Tibial artery (tissue), 4 donors: ENCODE measurements around the gene GORAB.

Source experiments
- DNase-seq, 2 donors: peaks; one replicate each; pipeline ENCODE4 v3.0.0-alpha.2; 2019
- H3K27ac ChIP-seq, 2 donors: fragments of 200-600 bp; sonication (generic) in 1 of 2; 1 replicate in 1 of 2; 2 replicates in 1 of 2; pipeline ENCODE4 v1.5.1; 2018 to 2019; ENCODE audit warnings: mild to moderate bottlenecking in 1 of 2
- H3K27me3 ChIP-seq, 2 donors: fragments of 200-600 bp; sonication (generic) in 1 of 2; one replicate each; pipeline versions ENCODE4 v1.5.1 to v1.6.0; 2016 to 2019
- H3K36me3 ChIP-seq, 3 donors: fragments of 200-600 bp; sonication (generic) in 2 of 3; one replicate each; pipeline ENCODE4 v1.5.1; 2016 to 2019; ENCODE audit warnings: mild to moderate bottlenecking in 2 of 3
- H3K4me1 ChIP-seq, 4 donors: fragments of 200-600 bp; sonication (generic) in 2 of 4; 1 replicate in 3 of 4; 2 replicates in 1 of 4; pipeline ENCODE4 v1.5.1; 2016 to 2019
- H3K4me3 ChIP-seq, 2 donors: fragments of 200-600 bp; sonication (generic) in 1 of 2; 1 replicate in 1 of 2; 2 replicates in 1 of 2; pipeline ENCODE4 v1.5.1; 2018 to 2019; ENCODE audit warnings: mild to moderate bottlenecking in 2 of 2
- H3K9me3 ChIP-seq, 3 donors: fragments of 200-600 bp; sonication (generic) in 1 of 3; one replicate each; pipeline ENCODE4 v1.5.1; 2016 to 2019
- intact Hi-C: fragments of 100-400 bp; cut with DNase I; formaldehyde crosslinking; loops from one replicate; pipeline ENCODE4 v1.15.0; 2023; ENCODE audit warnings: low total_unique reads
- TF ChIP-seq, protein P1 (sequence below), 2 experiments: fragments of 200-600 bp in 1 of 2; fragments of 450-650 bp in 1 of 2; IDR thresholded peaks; one replicate each; pipeline ENCODE4 v1.5.1; 2017 to 2019; ENCODE audit warnings: antibody characterized with exemption in 2 of 2, mild to moderate bottlenecking in 1 of 2, moderate library complexity in 1 of 2

The GORAB gene

GRCh38 chr1:170495006-170495405, 37.0 kb upstream of the GORAB start:
- intact Hi-C loops: no loop called here
- H3K36me3 ChIP-seq: no peaks in the 10 kb centered on the region
- H3K9me3 ChIP-seq: no peaks in the 10 kb centered on the region
- DNase-seq: no peak
- H3K4me3 ChIP-seq: no peak overlapping the region
- no peaks in the 10 kb centered on the region for H3K27me3 ChIP-seq
- TF ChIP-seq, protein P1, sequence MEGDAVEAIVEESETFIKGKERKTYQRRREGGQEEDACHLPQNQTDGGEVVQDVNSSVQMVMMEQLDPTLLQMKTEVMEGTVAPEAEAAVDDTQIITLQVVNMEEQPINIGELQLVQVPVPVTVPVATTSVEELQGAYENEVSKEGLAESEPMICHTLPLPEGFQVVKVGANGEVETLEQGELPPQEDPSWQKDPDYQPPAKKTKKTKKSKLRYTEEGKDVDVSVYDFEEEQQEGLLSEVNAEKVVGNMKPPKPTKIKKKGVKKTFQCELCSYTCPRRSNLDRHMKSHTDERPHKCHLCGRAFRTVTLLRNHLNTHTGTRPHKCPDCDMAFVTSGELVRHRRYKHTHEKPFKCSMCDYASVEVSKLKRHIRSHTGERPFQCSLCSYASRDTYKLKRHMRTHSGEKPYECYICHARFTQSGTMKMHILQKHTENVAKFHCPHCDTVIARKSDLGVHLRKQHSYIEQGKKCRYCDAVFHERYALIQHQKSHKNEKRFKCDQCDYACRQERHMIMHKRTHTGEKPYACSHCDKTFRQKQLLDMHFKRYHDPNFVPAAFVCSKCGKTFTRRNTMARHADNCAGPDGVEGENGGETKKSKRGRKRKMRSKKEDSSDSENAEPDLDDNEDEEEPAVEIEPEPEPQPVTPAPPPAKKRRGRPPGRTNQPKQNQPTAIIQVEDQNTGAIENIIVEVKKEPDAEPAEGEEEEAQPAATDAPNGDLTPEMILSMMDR (IDR thresholded peaks at IDR 0.05): no peak
- H3K4me1 ChIP-seq: peaks cover 0 to 13% (median 2%) of the 10 kb centered on the region in 4 donors
- no peak overlapping the region for H3K27ac ChIP-seq

- no peak for DNase-seq
- Histone ChIP-seq H3K27ac (no peak overlapping the region), H3K4me3 (no peak overlapping the region), H3K36me3 (no peaks in the 10 kb centered on the region), H3K9me3 (no peaks in the 10 kb centered on the region), H3K4me1 (peaks cover 0 to 13% (median 2%) of the 10 kb centered on the region in 4 donors), H3K27me3 (no peaks in the 10 kb centered on the region)
- intact Hi-C loops: no loop called here
- TF ChIP-seq, protein P1 (IDR thresholded peaks at IDR 0.05): no peak
Observed at GRCh38 chr1:170498876-170499275, 33.1 kb upstream of the GORAB start.

- Histone ChIP-seq H3K4me1 (no peaks in the 10 kb centered on the region), H3K36me3 (no peaks in the 10 kb centered on the region), H3K27me3 (no peaks in the 10 kb centered on the region), H3K9me3 (no peaks in the 10 kb centered on the region), H3K27ac (no peak overlapping the region), H3K4me3 (no peak overlapping the region)
- intact Hi-C loops: no loop called here
- TF ChIP-seq, protein P1 (IDR thresholded peaks at IDR 0.05): no peak
- no peak for DNase-seq
Observed at GRCh38 chr1:170503665-170504064, 28.3 kb upstream of the GORAB start.

GRCh38 chr1:170510163-170510562, 21.8 kb upstream of the GORAB start:
- Histone ChIP-seq H3K27me3 (no peaks in the 10 kb centered on the region), H3K4me3 (no peak overlapping the region), H3K36me3 (no peaks in the 10 kb centered on the region), H3K27ac (no peak overlapping the region), H3K4me1 (no peaks in the 10 kb centered on the region), H3K9me3 (no peaks in the 10 kb centered on the region)
- no peak for DNase-seq
- TF ChIP-seq, protein P1 (IDR thresholded peaks at IDR 0.05): no peak
- intact Hi-C loops: no loop called here

DNA sequence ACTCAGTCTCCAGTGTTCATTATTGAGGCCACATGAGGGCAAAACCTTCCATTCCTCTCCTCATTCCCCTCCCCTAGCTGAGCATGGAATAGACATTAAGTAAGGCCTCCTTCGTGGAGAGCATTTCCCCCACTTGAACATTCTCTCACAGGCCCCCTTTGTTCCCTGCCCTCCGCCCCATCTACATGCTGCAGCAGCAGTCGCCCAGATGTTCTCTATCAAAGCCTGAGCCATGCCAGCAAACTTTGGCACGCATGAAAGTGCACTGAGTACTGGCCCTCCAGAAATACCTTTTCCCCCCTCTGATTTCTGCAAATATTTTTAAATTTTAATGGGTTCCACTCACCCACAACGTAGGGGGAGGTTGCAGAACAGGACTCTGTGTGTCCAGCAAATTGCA, 20.9 kb upstream of the GORAB start:
- TF ChIP-seq, protein P1 (IDR thresholded peaks at IDR 0.05): no peak
- DNase-seq: no peak
- H3K36me3 ChIP-seq: no peaks in the 10 kb centered on the region
- no peaks in the 10 kb centered on the region for H3K9me3 ChIP-seq
- no peaks in the 10 kb centered on the region for H3K4me1 ChIP-seq
- H3K27ac ChIP-seq: no peak overlapping the region
- no peak overlapping the region for H3K4me3 ChIP-seq
- no peaks in the 10 kb centered on the region for H3K27me3 ChIP-seq
- intact Hi-C loops: no loop called here

- Histone ChIP-seq H3K27ac (no peak overlapping the region), H3K4me1 (no peaks in the 10 kb centered on the region), H3K27me3 (no peaks in the 10 kb centered on the region), H3K36me3 (no peaks in the 10 kb centered on the region), H3K4me3 (no peak overlapping the region), H3K9me3 (no peaks in the 10 kb centered on the region)
- intact Hi-C loops: no loop called here
- DNase-seq: no peak
- TF ChIP-seq, protein P1 (IDR thresholded peaks at IDR 0.05): no peak
Observed at GRCh38 chr1:170513138-170513537, 18.8 kb upstream of the GORAB start.
